SK-N-SH (cell line): ENCODE results near the gene OR51B2. TPM values are rescaled to one million over a fixed set of nuclear protein-coding genes. Genes with fewer than 3 reads are reported as not detected.

Experiments used
- CTCF ChIA-PET: fragments of 300-600, 350-600 bp; formaldehyde crosslinking; extraction: SDS; loops from one replicate; lab custom pipeline; 2021; lab: Yijun Ruan, JAX
- POLR2A ChIA-PET: fragments of 350-600 bp; sonication (Branson Sonifier 250); formaldehyde crosslinking; extraction: SDS; loops from one replicate; lab custom pipeline; 2020; ENCODE audit warnings: antibody characterized with exemption, inconsistent platforms; lab: Yijun Ruan, JAX
- DNase-seq: peaks from one replicate; pipeline ENCODE4 v3.0.0; 2012
- H2AFZ ChIP-seq: fragments of 200-600 bp; sonication (generic); 2 replicates; pipeline ENCODE4 v1.8.1; 2016; ENCODE audit warnings: antibody characterized with exemption, mild to moderate bottlenecking, low read depth
- H3F3A ChIP-seq: fragments of 200-600 bp; sonication (generic); replicated peaks from 2 replicates; pipeline ENCODE3; 2016; ENCODE audit warnings: antibody characterized with exemption, mild to moderate bottlenecking; ENCODE audit not compliant: insufficient read depth
- H3K27ac ChIP-seq, 2 experiments: fragments of 200-500 bp in 1 of 2; fragments of 200-600 bp in 1 of 2; sonication (Bioruptor generic) in 1 of 2; sonication (generic), shearing (Covaris generic) in 1 of 2; 2 replicates each; pipeline versions ENCODE4 v1.5.1 to v1.6.1; 2014 to 2016; ENCODE audit warnings: low read depth in 2 of 2, inconsistent platforms in 1 of 2, low read length in 1 of 2, mild to moderate bottlenecking in 1 of 2, mixed read lengths in 1 of 2
- H3K27me3 ChIP-seq: fragments of 200-600 bp; sonication (generic), shearing (Covaris generic); 2 replicates; pipeline ENCODE4 v1.6.1; 2016; ENCODE audit warnings: mixed run types; ENCODE audit not compliant: insufficient read depth
- H3K36me3 ChIP-seq, 2 experiments: fragments of 200-500 bp in 1 of 2; fragments of 200-600 bp in 1 of 2; sonication (Bioruptor generic) in 1 of 2; sonication (generic) in 1 of 2; replicated peaks in 1 of 2; 2 replicates each; pipeline versions ENCODE3 to v1.5.1; 2014 to 2016; ENCODE audit warnings: low read length in 1 of 2, mild to moderate bottlenecking in 1 of 2; ENCODE audit not compliant: insufficient read depth in 2 of 2, control insufficient read depth in 1 of 2
- H3K4me1 ChIP-seq, 2 experiments: fragments of 200-500 bp in 1 of 2; fragments of 200-600 bp in 1 of 2; sonication (Bioruptor generic) in 1 of 2; sonication (generic), shearing (Covaris generic) in 1 of 2; 2 replicates each; pipeline versions ENCODE4 v1.5.1 to v1.6.1; 2014 to 2016; ENCODE audit warnings: low read depth in 1 of 2, low read length in 1 of 2, mixed run types in 1 of 2; ENCODE audit not compliant: insufficient read depth in 2 of 2, control insufficient read depth in 1 of 2
- H3K4me2 ChIP-seq: fragments of 200-600 bp; sonication (generic), shearing (Covaris generic); 2 replicates; pipeline ENCODE4 v1.6.1; 2017; ENCODE audit warnings: mixed run types
- H3K4me3 ChIP-seq, 2 experiments: fragments of 200-500 bp in 1 of 2; fragments of 200-600 bp in 1 of 2; sonication (Bioruptor generic) in 1 of 2; sonication (generic), shearing (Covaris generic) in 1 of 2; 2 replicates each; pipeline versions ENCODE4 v1.5.1 to v1.8.1; 2014 to 2016; ENCODE audit warnings: low read depth in 2 of 2, inconsistent platforms in 1 of 2, low read length in 1 of 2, mild to moderate bottlenecking in 1 of 2, mixed read lengths in 1 of 2, moderate library complexity in 1 of 2
- H3K79me2 ChIP-seq: fragments of 200-600 bp; sonication (generic); 2 replicates; pipeline ENCODE4 v1.8.1; 2017; ENCODE audit warnings: mild to moderate bottlenecking; ENCODE audit not compliant: insufficient read depth
- H3K9ac ChIP-seq: fragments of 200-600 bp; sonication (generic); 2 replicates; pipeline ENCODE4 v1.6.1; 2017; ENCODE audit warnings: mixed run types
- H3K9me2 ChIP-seq: fragments of 200-600 bp; sonication (generic); 2 replicates; pipeline ENCODE4 v1.6.1; 2017; ENCODE audit warnings: mixed run types
- H3K9me3 ChIP-seq: fragments of 200-600 bp; sonication (generic); 2 replicates; pipeline ENCODE4 v1.6.1; 2017; ENCODE audit warnings: mixed run types, mild to moderate bottlenecking, moderate library complexity
- H4K20me1 ChIP-seq: fragments of 200-600 bp; sonication (generic); 2 replicates; pipeline ENCODE4 v1.6.1; 2017; ENCODE audit warnings: mild to moderate bottlenecking, mixed run types; ENCODE audit not compliant: insufficient read depth
- EZH2phosphoT487 ChIP-seq: fragments of 200-600 bp; sonication (generic); IDR thresholded peaks from 2 replicates; pipeline ENCODE4 v1.6.1; 2017; ENCODE audit warnings: low read depth, mixed run types, mild to moderate bottlenecking, antibody characterized with exemption, moderate library complexity, borderline replicate concordance
- FOSL2 ChIP-seq: IDR thresholded peaks from 2 replicates; pipeline ENCODE4 v1.4.0; 2012; ENCODE audit warnings: low read depth, mild to moderate bottlenecking, moderate library complexity, borderline replicate concordance
- IRF3 ChIP-seq: fragments of 150-350 bp; IDR thresholded peaks from 2 replicates; pipeline ENCODE4 v1.6.1; 2016; ENCODE audit warnings: mild to moderate bottlenecking, low read depth, low read length
- MEF2A ChIP-seq: IDR thresholded peaks from 2 replicates; pipeline ENCODE4 v1.4.0; 2012; ENCODE audit warnings: low read depth, borderline replicate concordance
- MXI1 ChIP-seq: IDR thresholded peaks from 2 replicates; pipeline ENCODE4 v1.6.1; 2012; ENCODE audit warnings: mild to moderate bottlenecking, low read depth, low read length, improper control_type of control experiment
- POLR2AphosphoS5 ChIP-seq: IDR thresholded peaks from 2 replicates; pipeline ENCODE4 v1.6.1; 2012; ENCODE audit warnings: low read depth, low read length
- RAD21 ChIP-seq: IDR thresholded peaks from 2 replicates; pipeline ENCODE4 v1.6.1; 2012; ENCODE audit warnings: mild to moderate bottlenecking, low read length
- RCOR1 ChIP-seq: fragments of 150-350 bp; IDR thresholded peaks from 2 replicates; pipeline ENCODE4 v1.6.1; 2017; ENCODE audit warnings: antibody characterized with exemption, low read length
- REST ChIP-seq: IDR thresholded peaks from 2 replicates; pipeline ENCODE4 v1.6.1; 2012; ENCODE audit warnings: mild to moderate bottlenecking, low read depth, low read length, moderate library complexity
- RXRA ChIP-seq: IDR thresholded peaks from 2 replicates; pipeline ENCODE4 v1.4.0; 2012; ENCODE audit warnings: low read depth, mild to moderate bottlenecking, borderline replicate concordance
- SIN3A ChIP-seq: IDR thresholded peaks from 2 replicates; pipeline ENCODE4 v1.6.1; 2012; ENCODE audit warnings: low read depth, mild to moderate bottlenecking, low read length, moderate library complexity, borderline replicate concordance
- TCF12 ChIP-seq: IDR thresholded peaks from 2 replicates; pipeline ENCODE4 v1.4.0; 2012
- TEAD4 ChIP-seq: IDR thresholded peaks from 2 replicates; pipeline ENCODE4 v1.4.0; 2012; ENCODE audit warnings: mild to moderate bottlenecking, borderline replicate concordance; ENCODE audit not compliant: insufficient read depth
- YY1 ChIP-seq: IDR thresholded peaks from 2 replicates; pipeline ENCODE4 v1.4.0; 2012; ENCODE audit warnings: low read depth, mild to moderate bottlenecking
- WGBS: methylation state at CpG from one replicate; pipeline ENCODE4 v1.1.6; 2017; ENCODE audit warnings: low lambda C conversion rate; 5-methylcytosine and 5-hydroxymethylcytosine counted together
- polyA plus RNA-seq, 3 experiments: library from polyadenylated mRNA; depleted of rRNA; stranded (reverse); fragments of >200 nt; gene quantifications; 2 replicates each; pipeline ENCODE4 v1.2.3, GENCODE V29; 2012
- TF ChIP-seq, protein P1 (sequence below): IDR thresholded peaks from 2 replicates; pipeline ENCODE4 v1.4.0; 2012; ENCODE audit warnings: low read depth

OR51B2 gene
- polyA plus RNA-seq, 1 of the 3 experiments (the other 2 are of a cell fraction) = not detected

DNA sequence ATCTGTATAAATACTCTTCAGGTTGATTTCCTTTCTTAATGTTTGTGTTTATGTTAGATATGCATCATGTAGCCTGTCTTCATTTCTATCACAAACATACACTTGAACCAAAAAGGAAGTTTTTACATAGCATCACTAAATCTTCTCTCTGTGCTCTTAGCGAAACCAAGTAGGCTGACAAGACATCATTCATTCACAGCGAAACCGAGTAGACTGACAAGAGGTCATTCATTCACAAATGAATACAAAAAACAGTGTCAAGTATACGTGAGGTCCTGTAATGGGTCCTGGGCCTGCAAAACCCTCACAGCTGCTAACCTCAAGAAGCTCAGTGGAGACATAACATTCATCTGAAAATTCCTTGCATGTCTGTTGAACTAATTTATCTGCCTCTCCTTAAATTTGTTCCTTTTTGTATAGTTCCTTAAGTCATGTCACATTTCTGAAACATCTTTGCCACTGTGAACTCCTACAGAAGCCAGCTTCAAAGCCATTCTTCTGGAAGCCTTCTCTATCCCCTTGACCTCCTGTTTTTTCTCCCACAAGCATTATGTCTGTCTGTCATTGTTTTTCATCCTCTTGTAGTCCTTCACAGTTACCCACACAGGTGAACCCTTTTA, 44.5 kb downstream of the OR51B2 start:
- CTCF ChIA-PET = no interaction called here
- no peak overlapping the region for H3K9ac ChIP-seq
- no peaks in the 10 kb centered on the region for H3K27me3 ChIP-seq
- H3F3A ChIP-seq = no peaks in the 10 kb centered on the region
- H3K79me2 ChIP-seq = no peaks in the 10 kb centered on the region
- POLR2A ChIA-PET = no interaction called here
- TF ChIP-seq RAD21 (no peak), TCF12 (no peak), YY1 (no peak), MEF2A (no peak), REST (no peak), MXI1 (no peak), IRF3 (no peak), FOSL2 (no peak), EZH2phosphoT487 (no peak), TEAD4 (no peak), SIN3A (no peak)
- H3K27ac ChIP-seq = no peak overlapping the region
- H3K36me3 ChIP-seq = no peaks in the 10 kb centered on the region
- no peaks in the 10 kb centered on the region for H3K9me3 ChIP-seq
- H3K4me3 ChIP-seq = no peak overlapping the region
- WGBS = 41% methylated on average over 4 of the region's 4 CpGs
- H3K4me1 ChIP-seq = no peaks in the 10 kb centered on the region
- H4K20me1 ChIP-seq = no peaks in the 10 kb centered on the region
- H3K9me2 ChIP-seq = no peaks in the 10 kb centered on the region
- no peak overlapping the region for H3K4me2 ChIP-seq
- H2AFZ ChIP-seq = no peak overlapping the region
- DNase-seq = no peak

DNA sequence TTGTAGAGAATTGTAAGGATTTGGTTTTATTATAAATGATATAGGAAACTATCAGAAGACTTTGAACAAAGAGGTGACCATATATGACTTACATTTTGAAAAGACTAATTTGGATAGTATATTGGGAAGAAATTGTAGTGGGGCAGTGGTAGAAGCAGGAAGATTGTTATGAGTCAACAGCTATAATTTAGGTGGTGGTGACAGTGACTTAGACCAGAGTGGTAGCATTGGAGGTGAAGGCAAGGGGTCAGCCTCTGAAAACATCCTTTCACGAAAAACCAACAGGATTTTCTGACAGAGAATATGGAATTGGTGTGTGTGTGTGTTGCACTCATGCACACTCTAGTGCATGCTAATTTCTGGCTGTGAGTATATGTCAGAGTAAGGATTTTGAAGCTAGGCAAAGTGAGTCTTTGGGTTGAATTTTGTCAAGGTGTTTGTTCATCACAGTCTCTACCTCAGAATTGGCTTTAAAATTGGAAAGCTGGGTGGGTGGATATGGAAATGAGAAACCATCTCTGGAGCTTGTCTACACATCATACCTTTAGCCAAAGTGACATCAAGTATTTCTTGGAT, 46.2 kb downstream of the OR51B2 start:
- 25% methylated on average over 1 of the region's 1 CpG for WGBS

More for the DNA sequence above, 46.2 kb downstream of the OR51B2 start:
- Histone ChIP-seq H3K9me3 (no peaks in the 10 kb centered on the region), H3K36me3 (no peaks in the 10 kb centered on the region), H3K27ac (no peak overlapping the region), H3K27me3 (no peaks in the 10 kb centered on the region; the same call in 1 of the 2 replicates), H3K79me2 (no peaks in the 10 kb centered on the region), H3K4me2 (no peak overlapping the region), H3K9me2 (no peaks in the 10 kb centered on the region), H4K20me1 (no peaks in the 10 kb centered on the region), H3F3A (no peaks in the 10 kb centered on the region), H3K4me1 (no peaks in the 10 kb centered on the region), H3K9ac (no peak overlapping the region), H2AFZ (no peak overlapping the region), H3K4me3 (no peak overlapping the region)
- CTCF ChIA-PET = no interaction called here
- no peak for DNase-seq
- POLR2A ChIA-PET = no interaction called here
- TF ChIP-seq POLR2AphosphoS5 (no peak), RXRA (no peak), RCOR1 (no peak), FOSL2 (no peak), IRF3 (no peak), TCF12 (peak; percentile 7; the same call in 1 of the 2 replicates), RAD21 (no peak)
- TF ChIP-seq, protein P1, sequence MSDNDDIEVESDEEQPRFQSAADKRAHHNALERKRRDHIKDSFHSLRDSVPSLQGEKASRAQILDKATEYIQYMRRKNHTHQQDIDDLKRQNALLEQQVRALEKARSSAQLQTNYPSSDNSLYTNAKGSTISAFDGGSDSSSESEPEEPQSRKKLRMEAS = no peak
